NB4 (cell line): Measurements from ENCODE around the gene OR2T27.
A peak's percentile ranks its signal among the peaks of the same experiment; 100 is the strongest.

Source experiments
- DNase-seq: peaks from one replicate; pipeline ENCODE4 v3.0.0; 2010; ENCODE audit warnings: low read depth
- H3K4me3 ChIP-seq: one replicate; pipeline ENCODE4 v1.5.1; 2011; ENCODE audit warnings: mild to moderate bottlenecking, low read depth, low read length, moderate library complexity
- CTCF ChIP-seq: IDR thresholded peaks from one replicate; pipeline ENCODE4 v1.5.1; 2012; ENCODE audit warnings: low read depth, low read length
- MAX ChIP-seq: IDR thresholded peaks from 2 replicates; pipeline ENCODE4 v1.6.1; 2011; ENCODE audit warnings: low read depth, low read length
- MYC ChIP-seq: IDR thresholded peaks from 2 replicates; pipeline ENCODE4 v1.6.1; 2011; ENCODE audit warnings: low read depth, low read length
- POLR2A ChIP-seq: IDR thresholded peaks from 2 replicates; pipeline ENCODE4 v1.6.1; 2011; ENCODE audit warnings: mild to moderate bottlenecking; ENCODE audit not compliant: insufficient read length; ENCODE audit errors: extremely low read depth

OR2T27 gene

GRCh38 chr1:248696774-248697173 is 41.4 kb upstream of the OR2T27 start:
- H3K4me3 ChIP-seq = no peak overlapping the region
- peak; percentile 17 for DNase-seq
- no peak for TF ChIP-seq POLR2A

GRCh38 chr1:248696261-248696660 is 40.9 kb upstream of the OR2T27 start:
- no peak overlapping the region for H3K4me3 ChIP-seq
- DNase-seq = peak; percentile 65
- TF ChIP-seq POLR2A (no peak), MAX (no peak), MYC (no peak), CTCF (peak; percentile 30)

- no peak for TF ChIP-seq POLR2A
- TF ChIP-seq MYC = no peak
- TF ChIP-seq CTCF = no peak
- no peak for TF ChIP-seq MAX
- no peak overlapping the region for H3K4me3 ChIP-seq
- no peak for DNase-seq
Measured at GRCh38 chr1:248695451-248696132, 40.3 kb upstream of the OR2T27 start.

GRCh38 chr1:248691567-248692155 is 36.3 kb upstream of the OR2T27 start:
- DNase-seq = no peak
- no peak for TF ChIP-seq POLR2A
- TF ChIP-seq MYC = no peak
- no peak for TF ChIP-seq CTCF
- no peak for TF ChIP-seq MAX
- H3K4me3 ChIP-seq = no peak overlapping the region

- DNase-seq = peak; percentile 14
- TF ChIP-seq CTCF (no peak), POLR2A (no peak), MYC (no peak), MAX (no peak)
Measured at GRCh38 chr1:248688527-248689298, 33.4 kb upstream of the OR2T27 start.

GRCh38 chr1:248686815-248687214 is 31.5 kb upstream of the OR2T27 start:
- TF ChIP-seq MAX = no peak
- no peak for TF ChIP-seq CTCF
- no peak for TF ChIP-seq POLR2A
- TF ChIP-seq MYC = no peak
- DNase-seq = peak; percentile 14
- no peak overlapping the region for H3K4me3 ChIP-seq

More at GRCh38 chr1:248688527-248689298, 33.4 kb upstream of the OR2T27 start:
- H3K4me3 ChIP-seq = no peak overlapping the region
